Measurements from ENCODE around the gene GAB2. TPM values are rescaled to one million over a fixed set of nuclear protein-coding genes. Genes with fewer than 3 reads are reported as not detected.
A peak's percentile ranks its signal among the peaks of the same experiment; 100 is the strongest.

Gene GAB2
- total RNA-seq, 1 donor from 2014 or later = 15.9 TPM

DNA sequence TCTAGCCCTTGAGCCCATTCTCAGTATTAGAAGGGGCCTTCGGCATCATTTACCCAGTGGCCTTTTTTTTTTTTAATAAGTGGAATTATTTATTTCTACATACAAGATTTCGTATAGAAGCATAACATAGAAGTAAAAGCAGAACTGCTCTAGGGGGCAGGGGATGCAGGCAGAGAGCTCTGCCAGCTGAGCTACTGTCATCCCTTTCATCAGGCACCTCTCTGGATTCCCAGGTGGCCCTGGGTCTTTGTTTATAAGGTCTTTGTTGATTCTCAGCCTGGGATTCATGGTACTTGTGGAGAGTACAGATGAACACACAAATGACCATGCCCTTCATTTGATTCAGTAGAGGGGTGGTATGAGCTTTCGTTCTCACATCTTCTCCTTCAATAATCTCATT lies 66.4 kb downstream of the GAB2 start:
- Mint-ChIP-seq H3K27ac (no peak overlapping the region), H3K36me3 (ENCODE audit: low read depth) (peaks cover 10% of the 10 kb centered on the region), H3K4me3 (peak overlapping the region; percentile 2), H3K4me1 (ENCODE audit: low read depth) (peaks cover 71% of the 10 kb centered on the region), H3K27me3 (ENCODE audit: insufficient read depth) (peaks cover 4% of the 10 kb centered on the region), H3K9me3 (no peaks in the 10 kb centered on the region)
- intact Hi-C loops (cut with micrococcal nuclease) = no loop called here
- no peak for DNase-seq (ENCODE audit: low spot score)

DNA sequence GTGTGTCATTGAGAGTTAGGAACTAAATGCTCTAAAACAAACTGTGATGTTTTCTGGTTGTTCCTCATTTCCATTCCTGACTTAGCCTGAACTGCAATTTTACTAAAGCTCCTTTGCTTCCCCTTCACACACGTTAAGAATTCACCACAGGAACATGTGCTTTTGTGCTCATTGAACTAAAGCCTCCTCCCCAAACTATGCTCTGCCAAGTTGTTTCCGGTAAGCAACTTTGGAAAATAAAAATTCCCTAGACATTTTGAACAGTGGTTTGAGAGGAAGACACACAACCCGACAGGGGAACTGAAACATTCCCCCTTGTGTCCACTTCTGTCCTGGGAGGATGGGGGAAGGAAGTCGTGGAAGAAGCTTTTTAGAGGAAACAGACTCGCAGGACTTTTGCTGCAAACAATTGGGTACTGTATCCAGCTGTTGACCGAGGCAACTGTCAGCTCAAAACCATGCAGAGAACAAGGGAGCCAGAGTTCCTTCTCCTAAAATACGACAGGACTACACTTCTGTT lies 66.9 kb downstream of the GAB2 start:
- Mint-ChIP-seq H3K27me3 (ENCODE audit: insufficient read depth) (peaks cover 5% of the 10 kb centered on the region), H3K36me3 (ENCODE audit: low read depth) (peaks cover 12% of the 10 kb centered on the region), H3K9me3 (no peaks in the 10 kb centered on the region), H3K4me1 (ENCODE audit: low read depth) (peaks cover 75% of the 10 kb centered on the region), H3K4me3 (peak overlapping the region; percentile 60), H3K27ac (peak overlapping the region; percentile 92)
- intact Hi-C loops (cut with micrococcal nuclease) = loop anchor here (1.0 kb wide), 1 partner anchor 10 kb away; no protein-coding TSS in a partner anchor
- no peak for DNase-seq (ENCODE audit: low spot score)

DNA sequence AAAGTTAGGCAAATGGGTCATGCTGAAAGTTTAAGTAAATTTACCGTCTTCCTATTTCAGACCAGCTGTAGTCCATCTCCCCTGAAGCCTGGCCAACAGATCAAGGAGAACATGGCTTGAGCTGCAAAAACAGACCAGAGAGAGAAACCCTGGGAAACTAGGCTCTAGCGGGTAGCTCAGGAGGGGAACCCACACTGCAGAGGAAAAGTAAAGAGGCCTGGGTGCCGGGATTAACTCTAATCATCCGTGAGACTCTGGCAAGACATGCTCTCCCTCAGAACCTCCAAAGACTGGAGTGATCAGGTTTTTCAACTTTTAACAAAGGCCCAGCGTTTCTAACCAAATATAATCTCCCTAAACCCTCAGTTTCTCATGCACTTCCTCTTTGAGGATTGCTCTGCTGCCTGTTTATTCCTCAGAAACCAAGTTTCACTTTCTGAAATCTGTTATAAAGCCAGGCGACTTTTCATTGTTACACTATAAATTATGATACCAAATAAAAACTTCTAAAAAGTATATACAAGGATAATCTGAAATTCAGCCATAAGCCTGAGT lies 67.5 kb downstream of the GAB2 start:
- peaks cover 72% of the 10 kb centered on the region for H3K4me1 Mint-ChIP-seq (ENCODE audit: low read depth)
- intact Hi-C loops (cut with micrococcal nuclease) = loop anchor here (1.0 kb wide), 1 partner anchor 10 kb away; no protein-coding TSS in a partner anchor
- no peaks in the 10 kb centered on the region for H3K9me3 Mint-ChIP-seq
- peaks cover 12% of the 10 kb centered on the region for H3K36me3 Mint-ChIP-seq (ENCODE audit: low read depth)
- no peak for DNase-seq (ENCODE audit: low spot score)
- H3K4me3 Mint-ChIP-seq = peak overlapping the region; percentile 75
- H3K27ac Mint-ChIP-seq = peak overlapping the region; percentile 92
- peaks cover 8% of the 10 kb centered on the region for H3K27me3 Mint-ChIP-seq (ENCODE audit: insufficient read depth)

DNA sequence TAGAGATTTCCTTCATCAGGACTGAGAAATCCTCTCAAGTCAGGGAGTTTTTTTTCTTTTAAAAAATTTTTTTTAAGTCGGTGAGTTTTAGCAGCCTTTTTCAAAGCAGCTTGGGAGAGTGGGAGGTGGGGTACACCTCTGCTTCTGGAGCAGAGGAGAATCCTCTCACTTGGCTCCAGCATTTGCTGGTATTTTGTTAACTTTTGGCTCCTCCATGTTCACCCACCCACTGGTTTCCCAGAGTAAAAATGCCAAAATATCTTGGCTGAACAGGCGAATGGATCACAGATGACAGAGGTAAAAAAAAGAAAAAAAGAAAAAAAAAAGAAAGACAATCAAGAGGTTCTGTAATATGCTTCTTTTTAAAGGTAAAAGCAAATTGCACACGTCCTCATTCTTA lies 68.0 kb downstream of the GAB2 start:
- Mint-ChIP-seq H3K9me3 (no peaks in the 10 kb centered on the region), H3K36me3 (ENCODE audit: low read depth) (peaks cover 12% of the 10 kb centered on the region), H3K4me3 (peak overlapping the region; percentile 75), H3K27me3 (ENCODE audit: insufficient read depth) (peaks cover 8% of the 10 kb centered on the region), H3K4me1 (ENCODE audit: low read depth) (peaks cover 69% of the 10 kb centered on the region), H3K27ac (peak overlapping the region; percentile 92)
- intact Hi-C loops (cut with micrococcal nuclease) = loop anchor here (1.0 to 5.0 kb wide), 2 partner anchors 9 to 213 kb away; no protein-coding TSS in a partner anchor
- DNase-seq (ENCODE audit: low spot score) = no peak

DNA sequence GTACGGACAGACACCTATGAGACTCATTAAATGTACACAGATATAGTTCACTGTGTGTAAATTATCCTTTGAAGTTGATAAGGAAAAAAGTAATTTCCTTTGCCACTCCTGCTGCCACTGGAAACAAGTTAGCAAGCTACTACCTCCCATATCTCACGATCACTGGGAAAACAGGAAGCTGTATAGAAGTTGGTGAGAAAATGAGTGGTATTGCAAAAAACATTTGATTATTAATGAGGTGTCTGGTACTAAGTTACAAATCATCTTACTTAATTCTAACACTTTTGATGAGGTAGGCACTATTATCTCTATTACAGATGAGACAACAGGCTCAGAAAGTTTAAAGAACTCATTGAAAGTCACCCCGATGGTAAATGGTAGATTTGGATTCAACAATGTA lies 68.5 kb downstream of the GAB2 start:
- Mint-ChIP-seq H3K27ac (no peak overlapping the region), H3K4me3 (no peak overlapping the region), H3K36me3 (ENCODE audit: low read depth) (peaks cover 14% of the 10 kb centered on the region), H3K4me1 (ENCODE audit: low read depth) (peaks cover 69% of the 10 kb centered on the region), H3K9me3 (no peaks in the 10 kb centered on the region), H3K27me3 (ENCODE audit: insufficient read depth) (peaks cover 8% of the 10 kb centered on the region)
- DNase-seq (ENCODE audit: low spot score) = no peak
- intact Hi-C loops (cut with micrococcal nuclease) = loop anchor here (5.0 kb wide), 1 partner anchor 213 kb away; no protein-coding TSS in a partner anchor

DNA sequence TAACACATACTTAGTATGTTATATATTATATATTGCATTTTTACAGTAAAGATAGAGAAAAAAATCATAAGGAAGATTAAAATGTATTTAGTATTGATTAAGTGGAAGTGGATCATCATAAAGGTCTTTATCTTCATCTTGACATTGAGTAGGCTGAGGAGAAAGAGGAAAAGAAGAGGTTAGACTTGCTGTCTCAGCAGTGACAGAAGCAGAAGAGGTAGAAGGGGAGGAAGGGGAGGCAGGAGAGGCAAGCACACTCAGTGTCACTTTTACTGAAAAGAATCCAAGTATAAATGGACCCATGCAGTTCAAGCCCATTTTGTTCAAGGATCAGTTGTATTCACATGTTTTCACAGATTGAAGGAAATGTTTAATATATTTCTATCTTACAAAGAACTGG lies 69.7 kb downstream of the GAB2 start:
- DNase-seq (ENCODE audit: low spot score) = no peak
- Mint-ChIP-seq H3K4me3 (no peak overlapping the region), H3K27ac (no peak overlapping the region), H3K27me3 (ENCODE audit: insufficient read depth) (peaks cover 8% of the 10 kb centered on the region), H3K36me3 (ENCODE audit: low read depth) (peaks cover 19% of the 10 kb centered on the region), H3K9me3 (no peaks in the 10 kb centered on the region), H3K4me1 (ENCODE audit: low read depth) (peaks cover 79% of the 10 kb centered on the region)
- intact Hi-C loops (cut with micrococcal nuclease) = loop anchor here (5.0 kb wide), 1 partner anchor 214 kb away; no protein-coding TSS in a partner anchor

DNA sequence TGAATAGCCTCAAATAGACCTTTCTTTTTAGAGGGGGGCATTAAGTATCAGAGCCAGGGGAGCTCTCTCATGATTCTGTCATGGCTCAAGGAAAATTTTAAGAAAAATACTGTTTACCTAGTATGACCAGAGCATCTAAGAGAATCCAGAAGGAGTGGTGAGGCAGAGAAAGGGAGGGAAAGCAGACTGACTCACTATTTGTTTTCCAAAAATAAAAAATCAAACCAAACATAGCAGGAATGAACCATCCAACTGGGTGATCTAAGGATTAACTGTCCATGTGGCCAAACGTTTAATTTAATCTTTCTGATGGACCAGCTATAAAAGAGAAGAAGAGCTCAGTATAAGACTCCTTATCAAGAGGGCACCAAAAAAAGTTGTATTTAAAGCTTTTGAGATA lies 70.8 kb downstream of the GAB2 start:
- no peak for DNase-seq (ENCODE audit: low spot score)
- Mint-ChIP-seq H3K4me1 (ENCODE audit: low read depth) (peaks cover 78% of the 10 kb centered on the region), H3K27me3 (ENCODE audit: insufficient read depth) (peaks cover 8% of the 10 kb centered on the region), H3K4me3 (no peak overlapping the region), H3K27ac (no peak overlapping the region), H3K9me3 (peaks cover 5% of the 10 kb centered on the region), H3K36me3 (ENCODE audit: low read depth) (peaks cover 23% of the 10 kb centered on the region)
- intact Hi-C loops (cut with micrococcal nuclease) = loop anchor here (5.0 kb wide), 1 partner anchor 216 kb away; no protein-coding TSS in a partner anchor

DNA sequence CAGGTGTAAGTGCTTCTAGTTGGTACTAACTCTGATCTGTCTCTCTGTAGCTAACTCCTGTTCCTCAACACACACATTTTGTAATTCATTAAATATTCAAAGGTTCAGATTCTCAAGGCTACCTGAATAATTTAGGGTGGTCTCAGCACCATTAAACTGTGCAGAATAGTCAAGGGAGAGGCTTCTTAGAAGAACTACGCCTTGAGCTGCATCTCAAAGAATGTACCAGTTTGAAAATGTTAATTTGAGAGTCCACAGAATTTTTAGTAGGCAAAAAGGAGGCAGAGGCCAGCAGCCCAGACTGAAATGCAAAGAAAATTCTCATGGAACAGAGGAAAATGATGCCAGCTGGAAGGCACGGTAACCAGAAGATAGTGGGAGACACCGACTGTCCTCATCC lies 72.2 kb downstream of the GAB2 start:
- Mint-ChIP-seq H3K36me3 (ENCODE audit: low read depth) (peaks cover 28% of the 10 kb centered on the region), H3K4me3 (no peak overlapping the region), H3K9me3 (peaks cover 9% of the 10 kb centered on the region), H3K4me1 (ENCODE audit: low read depth) (peaks cover 80% of the 10 kb centered on the region), H3K27ac (no peak overlapping the region), H3K27me3 (ENCODE audit: insufficient read depth) (peaks cover 8% of the 10 kb centered on the region)
- intact Hi-C loops (cut with micrococcal nuclease) = loop anchor here (5.0 kb wide), 1 partner anchor 217 kb away; no protein-coding TSS in a partner anchor
- no peak for DNase-seq (ENCODE audit: low spot score)

DNA sequence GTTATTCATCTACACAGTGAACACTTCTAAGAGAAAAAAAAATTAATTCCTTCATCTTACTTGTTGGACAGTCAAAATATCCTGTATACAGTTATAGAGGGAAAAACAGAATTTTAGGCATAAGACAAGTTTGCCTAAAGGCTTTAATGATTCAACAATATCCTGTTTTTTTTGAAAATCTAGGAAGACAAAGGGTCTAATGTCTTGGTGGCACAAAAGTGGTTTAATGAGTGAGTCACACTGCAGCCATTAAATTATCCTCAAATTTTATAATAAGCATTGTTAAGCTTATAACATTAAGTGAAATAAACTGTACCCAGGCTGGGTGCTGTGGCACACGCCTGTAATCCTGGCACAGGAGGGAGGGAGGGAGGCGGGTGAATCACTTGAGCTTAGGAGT lies 72.9 kb downstream of the GAB2 start:
- Mint-ChIP-seq H3K4me3 (no peak overlapping the region), H3K4me1 (ENCODE audit: low read depth) (peaks cover 80% of the 10 kb centered on the region), H3K27ac (no peak overlapping the region)

DNA sequence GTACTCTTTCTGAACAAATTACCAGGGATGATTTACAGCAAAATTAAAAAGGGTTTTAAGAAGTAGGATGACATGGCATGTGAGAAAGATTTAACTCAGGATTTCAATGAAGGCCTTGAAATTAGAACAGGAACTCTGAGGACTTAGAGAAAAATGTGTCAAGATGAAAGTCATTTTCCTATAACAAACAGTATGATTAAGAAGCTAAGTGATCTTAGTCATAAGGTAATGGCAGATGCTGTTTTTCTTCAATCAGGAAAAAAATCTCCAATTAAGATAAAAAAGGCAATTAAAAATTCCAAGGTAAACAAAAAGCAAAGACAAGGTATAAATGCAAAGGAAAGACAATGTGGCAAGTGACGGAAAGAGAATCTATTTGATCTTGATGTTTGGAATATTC lies 73.5 kb downstream of the GAB2 start:
- peaks cover 9% of the 10 kb centered on the region for H3K9me3 Mint-ChIP-seq
- no peak overlapping the region for H3K4me3 Mint-ChIP-seq
- H3K36me3 Mint-ChIP-seq (ENCODE audit: low read depth) = peaks cover 31% of the 10 kb centered on the region
- DNase-seq (ENCODE audit: low spot score) = no peak
- peaks cover 80% of the 10 kb centered on the region for H3K4me1 Mint-ChIP-seq (ENCODE audit: low read depth)
- H3K27me3 Mint-ChIP-seq (ENCODE audit: insufficient read depth) = peaks cover 8% of the 10 kb centered on the region
- intact Hi-C loops (cut with micrococcal nuclease) = loop anchor here (1.0 to 5.0 kb wide), 3 partner anchors 32 to 117 kb away; partner anchors contain the start of gene GAB2
- peak overlapping the region; percentile 2 for H3K27ac Mint-ChIP-seq

More for the DNA sequence above, 72.9 kb downstream of the GAB2 start:
- H3K9me3 Mint-ChIP-seq = peaks cover 9% of the 10 kb centered on the region
- no peak for DNase-seq (ENCODE audit: low spot score)
- peaks cover 8% of the 10 kb centered on the region for H3K27me3 Mint-ChIP-seq (ENCODE audit: insufficient read depth)
- intact Hi-C loops (cut with micrococcal nuclease) = loop anchor here (1.0 to 5.0 kb wide), 4 partner anchors 32 to 218 kb away; partner anchors contain the start of gene GAB2
- peaks cover 26% of the 10 kb centered on the region for H3K36me3 Mint-ChIP-seq (ENCODE audit: low read depth)

DNA sequence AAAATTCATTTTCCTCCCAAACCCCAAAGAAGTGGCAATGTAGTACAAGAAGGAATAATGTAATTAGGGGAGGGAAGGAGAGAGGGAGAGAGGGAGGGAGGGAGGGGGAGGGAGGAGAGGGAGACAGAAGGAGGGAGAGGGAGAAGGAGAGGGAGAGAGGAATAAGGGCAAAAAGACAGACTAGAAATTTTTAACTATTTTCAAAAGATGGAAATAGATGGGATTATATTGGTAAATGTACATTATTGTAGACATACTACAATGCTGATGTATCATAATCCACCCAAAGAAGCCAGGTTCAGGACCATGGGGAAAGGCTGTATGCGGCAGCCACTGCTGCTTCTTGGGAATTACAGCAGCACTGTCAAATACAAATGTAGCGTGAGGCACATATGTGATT lies 74.3 kb downstream of the GAB2 start:
- intact Hi-C loops (cut with micrococcal nuclease) = loop anchor here (5.0 kb wide), 2 partner anchors 74 to 116 kb away; partner anchors contain the start of gene GAB2
- H3K9me3 Mint-ChIP-seq = peaks cover 9% of the 10 kb centered on the region
- H3K4me1 Mint-ChIP-seq (ENCODE audit: low read depth) = peaks cover 80% of the 10 kb centered on the region
- peaks cover 32% of the 10 kb centered on the region for H3K36me3 Mint-ChIP-seq (ENCODE audit: low read depth)
- H3K4me3 Mint-ChIP-seq = no peak overlapping the region
- H3K27me3 Mint-ChIP-seq (ENCODE audit: insufficient read depth) = peaks cover 8% of the 10 kb centered on the region
- no peak for DNase-seq (ENCODE audit: low spot score)
- peak overlapping the region; percentile 6 for H3K27ac Mint-ChIP-seq

DNA sequence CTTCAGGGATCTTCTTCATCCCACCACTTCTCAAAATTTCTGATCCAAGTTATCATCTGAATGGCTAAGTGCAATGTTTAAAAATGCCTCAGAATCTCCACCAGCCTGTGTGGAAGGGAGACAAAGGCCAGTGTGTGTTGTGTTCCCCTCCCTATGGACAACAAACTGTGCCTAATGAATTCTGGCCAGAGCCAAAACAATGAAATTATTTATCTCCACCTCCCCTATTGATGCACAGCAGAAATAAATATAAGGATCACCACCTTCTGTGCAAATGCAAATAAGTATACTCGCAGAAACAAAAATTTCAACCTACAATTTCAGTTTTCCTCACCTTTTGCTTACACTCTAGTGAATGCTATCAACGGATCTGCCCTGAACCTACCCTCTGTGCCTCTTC lies 75.8 kb downstream of the GAB2 start:
- Mint-ChIP-seq H3K9me3 (peaks cover 9% of the 10 kb centered on the region), H3K4me1 (ENCODE audit: low read depth) (peaks cover 83% of the 10 kb centered on the region), H3K27ac (peak overlapping the region; percentile 24), H3K27me3 (ENCODE audit: insufficient read depth) (peaks cover 7% of the 10 kb centered on the region), H3K4me3 (no peak overlapping the region), H3K36me3 (ENCODE audit: low read depth) (peaks cover 28% of the 10 kb centered on the region)
- intact Hi-C loops (cut with micrococcal nuclease) = loop anchor here (5.0 kb wide), 2 partner anchors 75 to 115 kb away; partner anchors contain the start of gene GAB2
- no peak for DNase-seq (ENCODE audit: low spot score)

DNA sequence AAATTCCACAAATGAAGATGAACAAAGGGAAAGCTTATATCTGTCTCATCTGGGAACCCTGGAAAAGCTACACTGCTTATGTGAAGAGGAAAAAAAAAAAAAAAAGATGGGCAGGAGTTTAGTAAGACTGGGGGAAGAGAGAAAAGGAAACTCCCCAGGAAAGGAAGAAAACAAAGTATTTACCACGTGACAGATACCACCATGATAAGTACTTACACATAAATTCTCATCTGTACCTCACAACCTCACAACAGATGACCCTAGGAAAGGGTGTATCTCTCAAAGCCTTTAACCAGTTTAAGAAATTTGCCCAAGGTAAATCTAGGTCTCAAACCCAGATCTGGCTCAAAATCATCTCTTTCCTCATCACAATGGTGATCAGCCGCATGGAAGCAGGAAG lies 77.1 kb downstream of the GAB2 start:
- intact Hi-C loops (cut with micrococcal nuclease) = loop anchor here (1.0 to 5.0 kb wide), 4 partner anchors 10 to 113 kb away; partner anchors contain the start of gene GAB2
- no peak for DNase-seq (ENCODE audit: low spot score)
- peaks cover 2% of the 10 kb centered on the region for H3K27me3 Mint-ChIP-seq (ENCODE audit: insufficient read depth)
- peaks cover 24% of the 10 kb centered on the region for H3K36me3 Mint-ChIP-seq (ENCODE audit: low read depth)
- H3K4me1 Mint-ChIP-seq (ENCODE audit: low read depth) = peaks cover 79% of the 10 kb centered on the region
- H3K9me3 Mint-ChIP-seq = peaks cover 13% of the 10 kb centered on the region
- H3K27ac Mint-ChIP-seq = peak overlapping the region; percentile 94
- peak overlapping the region; percentile 31 for H3K4me3 Mint-ChIP-seq

Measured in activated T-helper 1 cell treated with anti-CD3 and anti-CD28 coated beads, Interleukin-12 subunit alpha, Interleukin-12 subunit beta, Interleukin-2, Interleukin-4 antibody, amounts not matched to agents 30 ng/mL and 10 ng/mL and 1 ng/mL, durations not matched to agents 14 hours and 24 hours and 36 hours (primary cell).